Common myeloid progenitor, CD34-positive (primary cell): ENCODE measurements around the gene PRIM1.
A peak's percentile ranks its signal among the peaks of the same experiment; 100 is the strongest.
"Not testable (repeated sequence)": the region's sequence is repeated elsewhere in the genome, so short reads cannot be mapped to it uniquely, and the experiment has no call there.

ENCODE experiments used
- CTCF ChIA-PET: fragments of 350-600 bp; sonication (Branson Sonifier 250); formaldehyde crosslinking; loops from one replicate; lab custom pipeline; 2021; ENCODE audit warnings: antibody characterized with exemption; lab: Charles Lee
- POLR2A ChIA-PET: fragments of 350-600 bp; sonication (Branson Sonifier 250); formaldehyde crosslinking; loops from one replicate; lab custom pipeline; 2021; ENCODE audit warnings: antibody characterized with exemption; lab: Charles Lee
- DNase-seq, 3 donors: peaks; one replicate each; pipeline versions ENCODE4 v3.0.0 to v3.0.0-alpha.2; 2013
- H3K27ac ChIP-seq, 2 experiments: 1 replicate in 1 of 2; 2 replicates in 1 of 2; pipeline ENCODE4 v1.7.0; 2013; ENCODE audit warnings: inconsistent platforms in 2 of 2, low read length in 2 of 2, mild to moderate bottlenecking in 2 of 2, low read depth in 1 of 2, moderate library complexity in 1 of 2; ENCODE audit not compliant: severe bottlenecking in 2 of 2, insufficient read depth in 1 of 2, poor library complexity in 1 of 2
- H3K27me3 ChIP-seq, 5 experiments: replicated peaks in 2 of 5; 1 replicate in 3 of 5; 2 replicates in 2 of 5; pipeline versions ENCODE4 v1.6.1 to v1.7.0; 2013; ENCODE audit warnings: low read length in 4 of 5, mild to moderate bottlenecking in 2 of 5, moderate library complexity in 2 of 5, inconsistent platforms in 1 of 5; ENCODE audit not compliant: insufficient read depth in 5 of 5, control insufficient read depth in 4 of 5
- H3K36me3 ChIP-seq, 4 experiments: 1 replicate in 2 of 4; 2 replicates in 2 of 4; pipeline versions ENCODE4 v1.6.1 to v1.7.0; 2013; ENCODE audit warnings: low read length in 3 of 4, control low read depth in 1 of 4, mild to moderate bottlenecking in 1 of 4; ENCODE audit not compliant: control insufficient read depth in 4 of 4, insufficient read depth in 4 of 4
- H3K4me1 ChIP-seq, 4 experiments: 1 replicate in 3 of 4; 2 replicates in 1 of 4; pipeline versions ENCODE4 v1.6.1 to v1.7.1; 2013; ENCODE audit warnings: low read length in 3 of 4, mild to moderate bottlenecking in 3 of 4, control low read depth in 1 of 4, inconsistent platforms in 1 of 4, moderate library complexity in 1 of 4; ENCODE audit not compliant: control insufficient read depth in 4 of 4, insufficient read depth in 4 of 4; ENCODE audit errors: control extremely low read depth in 1 of 4
- H3K4me3 ChIP-seq, 7 experiments: 1 replicate in 4 of 7; 2 replicates in 3 of 7; pipeline versions ENCODE4 v1.5.1 to v1.7.0; 2013; ENCODE audit warnings: mild to moderate bottlenecking in 7 of 7, low read length in 6 of 7, moderate library complexity in 6 of 7, inconsistent platforms in 2 of 7, low read depth in 2 of 7, control low read depth in 1 of 7; ENCODE audit not compliant: insufficient read depth in 4 of 7, control insufficient read depth in 1 of 7; ENCODE audit errors: extremely low read depth in 1 of 7
- H3K9me3 ChIP-seq, 5 experiments: 1 replicate in 4 of 5; 2 replicates in 1 of 5; pipeline versions ENCODE4 v1.6.1 to v1.7.1; 2013; ENCODE audit warnings: low read length in 4 of 5, mild to moderate bottlenecking in 2 of 5, inconsistent platforms in 1 of 5, low read depth in 1 of 5, moderate library complexity in 1 of 5; ENCODE audit not compliant: control insufficient read depth in 4 of 5, insufficient read depth in 2 of 5; ENCODE audit errors: control extremely low read depth in 1 of 5
- WGBS: methylation state at CpG from one replicate; pipeline ENCODE4 v1.1.5; 2013; ENCODE audit not compliant: insufficient coverage; 5-methylcytosine and 5-hydroxymethylcytosine counted together

PRIM1 gene

DNA sequence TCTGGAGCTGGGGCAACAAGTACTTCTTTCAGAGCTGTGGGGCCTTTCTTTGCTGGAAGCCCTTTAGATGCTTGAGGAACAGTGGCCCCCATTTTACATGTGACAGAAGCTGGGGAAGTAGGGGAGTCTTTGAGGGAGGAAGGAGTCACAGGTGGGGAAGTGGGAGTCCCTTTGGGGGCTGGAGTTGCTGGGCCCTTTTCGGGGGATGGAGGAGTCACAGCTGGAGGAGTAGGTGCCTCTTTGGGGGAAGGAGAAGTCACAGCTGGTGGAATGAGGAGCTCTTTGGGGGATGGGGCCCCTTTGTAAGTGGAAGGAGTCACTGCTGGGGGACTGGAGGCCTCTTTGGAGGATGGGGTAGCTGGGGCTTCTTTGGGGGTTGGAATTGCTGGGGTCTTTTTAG lies 35.7 kb downstream of the PRIM1 start:
- peaks cover 13 to 84% (median 54%) of the 10 kb centered on the region in 4 experiments for H3K36me3 ChIP-seq
- no peaks in the 10 kb centered on the region for H3K27me3 ChIP-seq
- H3K27ac ChIP-seq = peak overlapping the region in 1 of 2 experiments; percentile 50
- WGBS = no CpG with 5 or more reads among the region's 1 CpG
- ChIA-PET POLR2A (interaction anchor here (0.6 to 0.8 kb wide), 4 partner anchors 9 to 55 kb away, joined by 3 to 5 read pairs (median 4); partner anchors contain the start of genes NACA and PTGES3), CTCF (interaction anchor here (0.6 to 1.5 kb wide), 6 partner anchors 18 to 275 kb away, joined by 3 to 6 read pairs (median 3); no protein-coding TSS in a partner anchor)
- no peak overlapping the region for H3K4me3 ChIP-seq
- peaks cover 24 to 57% (median 49%) of the 10 kb centered on the region in 4 experiments for H3K4me1 ChIP-seq
- no peak for DNase-seq
- H3K9me3 ChIP-seq = no peaks in the 10 kb centered on the region

- Histone ChIP-seq H3K36me3 (peaks cover 13 to 80% (median 55%) of the 10 kb centered on the region in 4 experiments), H3K9me3 (no peaks in the 10 kb centered on the region), H3K4me3 (no peak overlapping the region), H3K4me1 (peaks cover 21 to 50% (median 42%) of the 10 kb centered on the region in 4 experiments), H3K27ac (peak overlapping the region in 1 of 2 experiments; percentile 50), H3K27me3 (no peaks in the 10 kb centered on the region)
- no peak for DNase-seq
- WGBS = 89% methylated on average over 6 of the region's 8 CpGs
- CTCF ChIA-PET = no interaction called here
- POLR2A ChIA-PET = no interaction called here
Measured at GRCh38 chr12:56715798-56716197, 36.3 kb downstream of the PRIM1 start.

- 75% methylated on average over 1 of the region's 2 CpGs for WGBS
- H3K27me3 ChIP-seq = no peaks in the 10 kb centered on the region
- H3K4me1 ChIP-seq = peaks cover 13 to 37% (median 29%) of the 10 kb centered on the region in 4 experiments
- H3K9me3 ChIP-seq = no peaks in the 10 kb centered on the region
- H3K36me3 ChIP-seq = peaks cover 11 to 67% (median 46%) of the 10 kb centered on the region in 4 experiments
- no peak for DNase-seq
- no peak overlapping the region for H3K27ac ChIP-seq
- H3K4me3 ChIP-seq = no peak overlapping the region
- POLR2A ChIA-PET = interaction anchor here (0.5 kb wide), 1 partner anchor 340 kb away, joined by 3 read pairs; no protein-coding TSS in a partner anchor
- CTCF ChIA-PET = interaction anchor here (0.9 kb wide), 1 partner anchor 34 kb away, joined by 4 read pairs; no protein-coding TSS in a partner anchor
Measured at GRCh38 chr12:56714431-56714929, 37.6 kb downstream of the PRIM1 start.

- Histone ChIP-seq H3K4me1 (peaks cover 4 to 26% (median 18%) of the 10 kb centered on the region in 4 experiments), H3K4me3 (no peak overlapping the region), H3K9me3 (no peaks in the 10 kb centered on the region), H3K36me3 (peaks cover 8 to 58% (median 40%) of the 10 kb centered on the region in 4 experiments), H3K27me3 (no peaks in the 10 kb centered on the region), H3K27ac (no peak overlapping the region)
- 100% methylated on average over 2 of the region's 3 CpGs for WGBS
- POLR2A ChIA-PET = no interaction called here
- DNase-seq = no peak
- CTCF ChIA-PET = no interaction called here
Measured at GRCh38 chr12:56713345-56713744, 38.8 kb downstream of the PRIM1 start.

DNA sequence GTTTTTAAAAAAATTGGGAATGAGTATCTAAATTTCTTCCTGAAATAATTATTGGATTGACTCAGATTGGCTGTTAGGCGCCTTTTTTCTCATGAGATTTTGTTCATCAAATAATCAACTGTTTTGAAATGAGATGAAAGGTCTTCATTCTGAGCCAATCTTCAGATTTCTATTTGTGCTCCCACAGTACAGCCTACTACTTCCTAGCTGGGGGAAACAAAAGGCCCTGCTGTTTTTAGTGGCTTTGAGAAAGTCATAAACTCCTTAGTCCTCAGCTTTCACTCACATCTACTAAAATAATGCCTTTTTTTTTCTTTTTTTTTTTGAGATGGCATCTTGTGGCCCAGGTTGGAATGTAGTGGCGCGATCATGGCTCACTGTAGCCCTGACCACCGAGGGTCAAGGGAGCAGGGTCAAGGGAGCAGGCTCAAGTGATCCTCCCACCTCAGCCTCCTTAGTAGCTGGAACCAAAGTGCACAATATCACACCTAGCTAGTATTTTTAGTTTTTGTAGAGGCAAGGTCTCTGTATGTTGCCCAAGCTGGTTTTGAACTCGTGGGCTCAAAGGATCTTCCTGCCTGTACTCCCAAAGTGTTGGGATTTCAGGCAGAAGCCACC lies 42.3 kb downstream of the PRIM1 start:
- Histone ChIP-seq H3K4me1 (peaks cover 0 to 4% (median 0%) of the 10 kb centered on the region in 4 experiments), H3K27me3 (no peaks in the 10 kb centered on the region), H3K9me3 (no peaks in the 10 kb centered on the region), H3K36me3 (peaks cover 8 to 38% (median 26%) of the 10 kb centered on the region in 4 experiments), H3K27ac (no peak overlapping the region), H3K4me3 (no peak overlapping the region)
- DNase-seq = no peak
- WGBS = 100% methylated on average over 1 of the region's 5 CpGs
- POLR2A ChIA-PET = interaction anchor here (0.6 kb wide), 2 partner anchors 17 to 129 kb away, joined by 3 read pairs; no protein-coding TSS in a partner anchor
- CTCF ChIA-PET = interaction anchor here (1.0 to 1.9 kb wide), 2 partner anchors 14 to 31 kb away, joined by 3 to 5 read pairs; no protein-coding TSS in a partner anchor

DNA sequence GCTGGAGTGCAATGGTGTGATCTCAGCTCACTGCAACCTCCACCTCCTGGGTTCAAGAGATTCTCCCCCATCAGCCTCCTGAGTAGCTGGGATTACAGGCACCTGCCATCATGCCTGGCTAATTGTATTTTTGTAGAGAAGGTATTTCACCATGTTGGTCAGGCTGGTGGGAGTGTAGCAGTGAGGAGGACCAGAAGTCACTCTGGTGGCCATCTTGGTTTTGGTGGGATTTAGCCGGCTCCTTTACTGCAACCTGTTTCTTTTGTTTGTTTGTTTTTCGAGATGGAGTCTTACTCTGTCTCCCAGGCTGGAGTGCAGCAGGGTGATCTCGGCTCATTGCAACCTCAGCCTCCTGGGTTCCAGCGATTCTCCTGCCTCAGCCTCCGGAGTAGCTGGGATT lies 47.6 kb downstream of the PRIM1 start:
- H3K4me1 ChIP-seq = peaks cover 2 to 16% (median 9%) of the 10 kb centered on the region in 4 experiments
- ChIA-PET POLR2A (interaction anchor here (0.9 kb wide), 1 partner anchor 12 kb away, joined by 3 read pairs; no protein-coding TSS in a partner anchor), CTCF (interaction anchor here (1.0 to 1.5 kb wide), 2 partner anchors 13 to 16 kb away, joined by 3 read pairs; no protein-coding TSS in a partner anchor)
- not testable (repeated sequence) for DNase-seq, H3K27ac ChIP-seq, H3K36me3 ChIP-seq, H3K9me3 ChIP-seq, H3K4me3 ChIP-seq, H3K27me3 ChIP-seq
- WGBS = 100% methylated on average over 4 of the region's 5 CpGs
